ENCODE data around the gene GPC3.

Gene GPC3

GRCh38 chrX:133968109-133968508, 17.3 kb downstream of the GPC3 start:
- no peak for DNase-seq (ENCODE audit: low read depth)

GRCh38 chrX:133966199-133966598, 19.2 kb downstream of the GPC3 start:
- no peak for DNase-seq (ENCODE audit: low read depth)

DNA sequence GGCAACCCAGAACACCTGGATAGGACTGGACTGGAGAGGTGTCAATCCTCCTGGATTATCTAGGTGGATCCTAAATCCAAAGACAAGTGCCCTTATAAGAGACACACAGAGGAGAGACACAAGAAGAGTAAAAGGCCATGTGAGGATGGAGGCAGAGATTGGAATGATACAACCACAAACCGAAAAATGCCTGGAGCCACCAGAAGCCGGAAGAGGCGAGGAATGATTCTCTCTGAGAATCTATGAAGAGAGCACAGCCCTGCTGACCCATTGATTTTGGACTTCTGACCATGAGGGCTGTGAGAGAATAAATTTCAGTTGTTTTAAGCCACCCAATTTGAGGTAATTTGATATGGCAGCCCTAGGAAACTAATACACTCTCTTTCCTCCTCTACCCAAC, 20.1 kb downstream of the GPC3 start:
- no peak for DNase-seq (ENCODE audit: low read depth)

DNA sequence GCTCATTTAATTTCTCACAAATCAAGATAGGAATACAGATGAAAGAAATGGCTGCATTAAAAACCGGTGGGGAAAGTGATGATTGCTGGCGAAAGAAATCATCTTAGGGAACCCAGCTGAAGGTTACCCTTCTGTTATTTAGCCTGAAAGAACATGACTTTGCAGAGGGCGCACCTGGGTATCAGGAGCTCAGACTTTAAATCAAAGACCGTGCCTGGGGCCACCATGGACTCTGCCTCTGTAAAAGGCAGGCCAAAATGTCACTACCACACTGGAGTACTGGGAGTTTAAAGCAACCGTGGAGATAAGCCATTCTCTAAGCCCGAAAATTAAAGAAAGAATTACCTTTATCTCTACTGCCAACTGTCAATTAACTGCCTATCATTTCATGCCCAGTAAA, 24.3 kb downstream of the GPC3 start:
- DNase-seq (ENCODE audit: low read depth), result no peak

DNA sequence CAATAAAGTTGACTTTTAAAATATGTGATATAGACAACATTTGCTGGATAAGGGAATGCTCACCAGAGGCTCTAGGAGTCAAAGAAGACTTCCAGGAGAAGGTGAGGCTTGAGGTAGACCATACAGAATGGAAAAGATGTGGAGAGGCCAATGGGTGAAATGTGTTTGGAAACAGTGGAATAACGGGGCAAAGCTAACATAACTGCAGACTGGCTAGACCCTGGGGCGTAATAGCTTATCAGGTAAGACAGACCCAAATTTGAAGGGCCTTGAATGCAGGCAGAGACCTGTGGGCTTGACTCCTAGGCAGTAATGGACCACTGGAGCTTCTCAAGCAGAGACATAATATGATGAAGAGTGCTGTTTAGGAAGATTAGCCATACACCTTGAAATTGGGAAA, 25.4 kb downstream of the GPC3 start:
- no peak for DNase-seq (ENCODE audit: low read depth)

DNA sequence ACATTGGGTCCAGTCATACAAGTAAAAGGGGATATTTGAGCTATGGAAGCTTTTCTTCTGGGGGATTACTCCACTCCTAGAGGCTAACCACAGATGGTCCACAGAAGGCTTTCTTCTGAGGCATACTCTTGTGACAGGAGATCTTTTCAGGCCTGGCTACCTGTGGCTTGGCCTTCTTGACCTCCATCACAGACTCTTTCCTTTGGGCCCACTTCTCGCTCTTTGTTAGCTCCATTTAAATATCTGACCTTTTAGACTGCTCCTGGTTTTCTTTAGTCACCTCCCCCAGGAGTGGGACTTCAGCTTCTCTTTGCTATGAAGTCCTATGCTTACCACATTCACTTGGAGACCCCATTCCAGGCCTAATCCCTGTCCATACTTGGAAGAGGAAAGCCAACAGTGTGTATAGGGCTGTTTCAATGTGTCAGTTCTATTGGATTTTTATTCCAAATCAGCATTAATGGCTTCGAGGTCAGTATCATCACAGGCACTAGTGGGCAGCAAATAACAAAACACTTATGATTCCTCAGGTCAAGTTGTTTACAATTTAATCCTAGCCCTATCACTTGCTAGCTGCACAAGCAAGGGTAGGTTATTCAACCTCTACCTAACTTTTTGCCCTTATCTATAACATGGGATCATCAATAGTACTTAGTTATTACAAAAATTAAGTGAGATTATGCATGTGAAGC, 26.3 kb downstream of the GPC3 start:
- DNase-seq (ENCODE audit: low read depth), result no peak

DNA sequence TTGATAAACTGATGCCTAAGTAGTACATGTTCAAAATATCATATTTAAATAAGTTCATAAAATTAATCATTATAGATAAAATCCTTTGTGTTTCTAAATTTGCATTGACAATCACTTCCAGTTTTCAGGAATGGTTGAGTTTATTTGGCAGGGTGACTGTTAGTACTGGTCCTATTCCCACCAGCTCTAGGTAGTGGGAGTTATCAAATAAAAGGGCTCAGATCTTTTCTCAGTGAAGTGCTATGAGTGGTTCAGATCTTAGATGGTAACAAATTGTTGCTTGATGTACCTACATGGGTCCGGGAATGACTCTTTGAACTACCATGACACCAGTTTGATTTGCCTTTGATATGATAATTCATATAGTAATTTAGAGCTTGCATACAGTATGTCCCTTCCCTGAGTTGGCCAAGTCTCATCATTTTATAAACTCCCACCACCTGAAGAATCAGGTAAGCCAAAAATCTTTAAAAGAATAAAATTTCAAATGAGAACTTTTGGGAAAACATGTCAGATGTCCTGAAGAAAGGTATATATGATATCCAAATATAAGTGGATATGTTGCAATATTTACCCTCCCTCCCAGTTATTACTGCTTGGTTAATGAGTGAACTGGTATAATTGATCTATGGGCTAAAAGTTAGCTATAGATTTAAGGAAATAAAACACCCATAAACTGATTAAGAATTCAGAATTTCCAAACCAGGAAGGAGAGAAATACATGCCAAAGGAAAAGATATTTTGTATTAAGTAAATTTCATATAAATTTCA, 28.6 kb downstream of the GPC3 start:
- DNase-seq (ENCODE audit: low read depth), result no peak

- DNase-seq (ENCODE audit: low read depth), result no peak
These were observed 31.5 kb downstream of the GPC3 start for GRCh38 chrX:133953785-133954355.

- DNase-seq (ENCODE audit: low read depth), result no peak
These were observed 32.3 kb downstream of the GPC3 start for GRCh38 chrX:133953078-133953477.

GRCh38 chrX:133951098-133951497, 34.3 kb downstream of the GPC3 start:
- DNase-seq (ENCODE audit: low read depth), result no peak

DNA sequence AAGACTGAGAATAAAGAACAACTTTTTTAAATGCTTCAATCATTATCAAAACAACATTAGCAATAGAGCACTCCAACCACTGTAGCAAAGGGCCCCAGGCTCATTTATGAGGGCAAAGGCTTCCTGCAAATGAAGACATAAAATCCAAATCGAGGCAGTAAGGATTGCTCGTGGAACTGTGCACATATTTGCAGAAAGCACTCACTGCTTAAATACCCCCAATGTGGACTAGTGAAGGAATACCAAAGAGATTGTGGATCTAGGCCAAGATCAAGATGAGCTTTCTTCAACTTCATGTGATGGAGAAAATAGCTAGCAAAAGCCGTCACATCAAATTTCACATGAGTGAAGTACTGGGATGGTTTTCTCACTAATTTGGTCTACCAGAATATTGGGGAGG, 35.2 kb downstream of the GPC3 start:
- no peak for DNase-seq (ENCODE audit: low read depth)

DNA sequence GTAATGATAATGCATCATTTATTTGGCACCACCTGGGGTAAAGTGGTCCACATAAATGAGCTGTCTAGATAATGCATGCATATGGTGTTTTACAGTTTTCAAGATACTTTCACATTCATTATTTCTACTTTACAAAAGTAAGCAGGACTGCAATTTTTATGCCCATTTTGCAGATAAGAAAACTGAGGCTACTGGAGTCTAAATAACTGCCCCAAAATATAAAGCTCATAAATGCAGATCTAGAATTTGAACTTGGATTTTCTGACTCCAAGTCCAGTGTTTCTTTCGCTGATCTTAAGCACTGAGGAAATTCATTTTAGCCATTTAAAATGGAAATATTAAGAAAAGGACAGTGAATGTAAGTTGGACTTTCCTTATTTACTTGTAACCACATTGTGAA, 36.5 kb downstream of the GPC3 start:
- no peak for DNase-seq (ENCODE audit: low read depth)

DNA sequence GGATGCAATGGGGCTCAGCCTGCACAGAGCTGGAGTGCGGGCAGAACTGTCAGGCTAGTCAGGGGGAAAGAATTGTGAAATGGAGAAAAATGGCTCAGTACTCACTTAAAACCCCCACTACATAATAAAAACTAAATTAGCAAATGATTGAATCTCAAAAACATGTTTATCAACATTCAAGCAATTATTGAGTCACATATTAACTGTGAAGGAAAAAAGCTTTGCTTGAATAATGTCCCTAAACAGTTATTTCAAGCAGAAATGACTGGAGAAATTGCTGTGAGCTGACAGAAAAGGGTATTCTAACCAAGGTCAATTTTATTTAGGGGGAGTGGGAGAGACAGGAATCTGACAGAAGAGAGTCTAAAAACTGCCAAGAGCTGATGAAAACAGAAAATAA, 37.4 kb downstream of the GPC3 start:
- DNase-seq (ENCODE audit: low read depth), result no peak

DNA sequence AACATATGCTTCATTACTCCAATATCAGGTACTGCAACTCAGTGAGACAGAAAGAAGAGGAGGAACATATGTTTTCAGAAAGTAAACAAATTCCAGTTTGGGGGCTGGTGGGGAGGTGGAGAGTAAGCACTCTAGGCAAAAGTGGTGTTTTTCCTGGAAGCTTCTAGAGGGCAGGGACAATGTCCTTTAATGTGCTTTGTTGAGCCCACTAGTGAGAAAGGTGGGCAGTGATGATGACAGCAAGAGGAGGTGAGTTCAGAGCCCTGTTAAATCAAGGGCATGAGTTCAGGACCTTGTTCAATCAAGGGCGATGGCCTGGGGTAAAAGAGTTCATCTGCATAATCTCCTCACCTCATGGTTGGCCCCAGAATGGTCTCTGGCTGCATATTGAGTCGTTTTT, 38.4 kb downstream of the GPC3 start:
- DNase-seq (ENCODE audit: low read depth), result no peak

DNA sequence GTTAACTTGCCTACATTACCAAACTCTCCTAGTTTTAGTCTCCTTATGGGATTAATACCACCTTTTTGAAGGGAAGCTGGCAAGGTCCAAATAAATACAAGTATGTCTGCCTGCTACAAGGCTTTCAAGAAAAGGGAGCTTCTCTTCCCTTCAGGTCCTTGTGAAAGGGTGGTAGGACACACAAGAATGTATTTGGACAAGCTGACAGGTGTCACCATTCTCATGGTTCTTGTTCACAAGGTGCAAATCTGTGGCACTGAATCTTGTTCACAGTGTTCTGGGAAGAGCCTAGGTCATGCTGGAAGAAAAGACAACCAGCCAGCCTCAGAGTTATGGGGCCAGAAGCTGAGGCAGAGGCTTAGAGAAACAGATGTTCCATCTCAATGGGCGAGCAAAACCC, 41.9 kb downstream of the GPC3 start:
- DNase-seq (ENCODE audit: low read depth), result no peak

GRCh38 chrX:133939655-133940302, 45.6 kb downstream of the GPC3 start:
- DNase-seq (ENCODE audit: low read depth), result no peak

GRCh38 chrX:133938530-133938929, 46.9 kb downstream of the GPC3 start:
- DNase-seq (ENCODE audit: low read depth), result no peak

GRCh38 chrX:133937022-133937421, 48.4 kb downstream of the GPC3 start:
- no peak for DNase-seq (ENCODE audit: low read depth)

GRCh38 chrX:133935076-133935475, 50.3 kb downstream of the GPC3 start:
- DNase-seq (ENCODE audit: low read depth), result no peak

- DNase-seq (ENCODE audit: low read depth), result no peak
These were observed 52.1 kb downstream of the GPC3 start for GRCh38 chrX:133933316-133933715.

DNA sequence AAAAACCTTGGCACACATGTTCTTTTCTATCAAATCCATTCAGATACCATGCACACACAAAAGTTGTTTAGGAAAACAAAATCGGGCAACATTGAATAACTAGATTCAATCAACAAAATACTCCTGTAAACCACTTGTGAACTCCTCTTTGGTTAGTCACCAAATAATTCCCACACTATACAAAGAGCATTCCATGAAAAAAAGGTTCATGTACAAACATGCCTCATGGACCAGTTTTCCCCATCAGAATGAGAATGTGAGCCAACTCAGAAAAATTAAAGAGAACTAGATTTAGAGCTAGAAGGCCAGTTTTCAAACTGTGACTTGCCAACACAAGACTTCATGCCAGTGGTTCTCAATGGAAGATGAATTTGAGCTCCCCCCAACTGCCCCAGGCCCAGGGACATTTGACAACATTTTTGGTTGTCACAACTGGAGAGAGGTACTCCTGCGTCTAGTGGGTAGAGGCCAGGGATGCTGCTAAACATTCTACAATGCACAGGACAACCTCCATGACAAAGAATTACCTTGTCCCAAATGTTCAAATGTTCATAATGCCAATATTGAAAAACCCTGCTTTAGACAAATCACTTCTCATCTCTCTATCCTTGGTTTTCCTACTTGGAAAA, 55.4 kb downstream of the GPC3 start:
- DNase-seq (ENCODE audit: low read depth), result no peak

DNA sequence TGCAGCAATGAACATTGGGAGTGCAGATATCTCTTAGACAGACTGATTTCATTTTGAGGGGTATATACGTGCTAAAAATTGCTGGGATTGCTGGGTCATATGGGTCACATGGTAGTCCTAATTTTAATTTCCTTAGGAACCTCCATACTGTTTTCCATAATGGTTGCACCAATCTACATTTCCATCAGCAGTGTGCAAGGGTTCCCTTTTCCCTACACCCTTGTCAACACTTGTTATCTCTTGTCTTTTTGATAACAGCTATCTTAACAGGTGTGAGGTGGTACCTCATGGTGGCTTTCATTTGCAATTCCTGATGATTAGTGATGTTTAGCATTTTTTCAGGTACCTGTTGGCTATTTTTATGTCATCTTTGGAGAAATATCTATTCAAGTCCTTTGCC, 57.0 kb downstream of the GPC3 start:
- DNase-seq (ENCODE audit: low read depth), result no peak

DNA sequence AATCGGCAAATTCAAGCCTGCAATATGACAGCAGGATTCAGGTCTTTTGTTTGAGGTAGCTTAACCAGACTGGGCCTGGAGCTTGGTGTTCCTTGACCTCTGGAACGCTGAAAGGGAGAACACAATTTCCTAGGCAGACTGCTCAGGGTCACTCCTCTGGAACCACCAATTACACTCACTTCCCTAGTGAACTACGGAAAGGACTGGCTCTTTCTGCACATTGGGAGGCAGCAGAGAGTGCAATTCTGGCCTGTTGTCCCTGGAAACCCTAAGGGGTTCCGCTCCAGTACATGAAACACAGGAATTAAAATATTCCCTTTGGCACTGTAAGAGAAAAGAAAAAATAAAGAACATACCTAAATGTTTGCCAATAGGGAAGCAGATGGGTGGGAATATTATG, 58.6 kb downstream of the GPC3 start:
- DNase-seq (ENCODE audit: low read depth), result no peak

Data from GM04504 (cell line).